ENCODE measurements around the gene TIAM1. TPM values are rescaled to one million over a fixed set of nuclear protein-coding genes. Genes with fewer than 3 reads are reported as not detected.

TIAM1 gene
- polyA plus RNA-seq, 2 of the 4 experiments (the other 2 are of a cell fraction): 0.23 to 0.40 TPM

GRCh38 chr21:31119199-31119598 lies 224.9 kb downstream of the TIAM1 start (continued):
- no peak for TF ChIP-seq HMGXB4 (CRISPR knock-in tag; IDR thresholded peaks at IDR 0.05; ENCODE audit: borderline replicate concordance)
- TF ChIP-seq KDM1A (IDR thresholded peaks at IDR 0.05; ENCODE audit: low read depth): no peak

DNA sequence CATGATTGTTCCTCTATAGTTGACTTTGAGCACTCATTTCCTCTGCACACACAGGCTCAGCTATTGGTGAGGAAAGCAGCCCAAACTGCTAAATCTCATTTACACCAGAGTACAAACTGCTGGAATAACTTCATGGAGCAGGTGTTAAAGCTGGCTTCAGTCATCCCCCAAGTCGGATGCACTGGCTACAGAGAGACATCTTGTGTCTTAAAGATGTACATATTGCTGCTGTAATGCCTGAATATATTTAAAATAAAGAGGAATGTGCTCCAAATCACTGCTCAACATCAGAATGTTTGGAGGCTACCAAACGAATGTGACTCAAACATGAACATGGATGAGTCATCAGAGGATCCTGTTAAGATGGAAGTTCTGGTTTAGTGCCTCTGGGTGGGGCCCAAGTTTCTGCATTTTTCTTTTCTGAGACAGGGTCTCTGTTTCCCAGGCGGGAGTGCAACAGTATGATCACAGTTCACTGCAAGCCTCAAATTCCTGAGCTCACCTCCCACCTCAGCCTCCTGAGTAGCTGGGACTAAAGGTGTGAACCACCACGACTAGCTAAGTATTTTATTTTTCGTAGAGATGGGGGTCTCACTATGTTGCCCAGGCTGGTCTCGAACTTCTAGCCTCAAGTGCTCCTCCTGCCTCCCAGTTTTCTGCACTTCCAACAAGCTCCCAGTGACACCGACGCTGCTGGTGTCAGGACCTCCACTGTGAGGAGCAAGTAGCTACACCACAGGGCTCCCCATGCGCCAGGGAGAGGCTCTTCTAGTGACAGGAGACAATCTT lies 226.7 kb downstream of the TIAM1 start:
- peak in 1 of 2 experiments; percentile 9 for DNase-seq (ENCODE audit: low read depth in 1 of 2, low spot score in 1 of 2)
- POLR2A ChIA-PET: no interaction called here
- Histone ChIP-seq H3K27ac (no peak overlapping the region), H3K4me3 (no peak overlapping the region), H3K4me1 (no peaks in the 10 kb centered on the region), H3K9me3 (no peaks in the 10 kb centered on the region), H3K4me2 (no peak overlapping the region)
- no peak for FAIRE-seq
- no peak for ATAC-seq
- CTCF ChIA-PET: interaction anchor here (0.8 to 3.5 kb wide), 4 partner anchors 8 to 64 kb away, joined by 3 to 12 read pairs (median 4); no protein-coding TSS in a partner anchor
- WGBS (ENCODE audit: missing lambda C conversion rate): 7% methylated on average over 6 of the region's 9 CpGs
- TF ChIP-seq RNF2 (IDR thresholded peaks at IDR 0.05; ENCODE audit: borderline replicate concordance, low read depth) (no peak), FOSL2 (IDR thresholded peaks at IDR 0.05) (no peak), FOSL2 (CRISPR knock-in tag; IDR thresholded peaks at IDR 0.05) (peak; percentile 54)

GRCh38 chr21:31115249-31115648 lies 228.8 kb downstream of the TIAM1 start:
- no peak overlapping the region for H3K4me2 ChIP-seq

GRCh38 chr21:31111093-31111492 lies 233.0 kb downstream of the TIAM1 start:
- H3K27ac ChIP-seq: no peak overlapping the region
- H3K4me3 ChIP-seq: no peak overlapping the region
- no peak overlapping the region for H3K4me2 ChIP-seq
- FAIRE-seq (no peak), DNase-seq (ENCODE audit: low read depth in 1 of 2, low spot score in 1 of 2) (no peak), ATAC-seq (no peak)
- ChIA-PET POLR2A (no interaction called here), CTCF (interaction anchor here (0.8 to 2.5 kb wide), 5 partner anchors 12 to 70 kb away, joined by 3 to 10 read pairs (median 3); no protein-coding TSS in a partner anchor)
- H3K9me3 ChIP-seq: no peaks in the 10 kb centered on the region
- H3K4me1 ChIP-seq: no peaks in the 10 kb centered on the region
- WGBS (ENCODE audit: missing lambda C conversion rate): 4% methylated on average over 4 of the region's 6 CpGs
- TF ChIP-seq, protein P1, sequence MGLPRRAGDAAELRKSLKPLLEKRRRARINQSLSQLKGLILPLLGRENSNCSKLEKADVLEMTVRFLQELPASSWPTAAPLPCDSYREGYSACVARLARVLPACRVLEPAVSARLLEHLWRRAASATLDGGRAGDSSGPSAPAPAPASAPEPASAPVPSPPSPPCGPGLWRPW (IDR thresholded peaks at IDR 0.05): no peak
- TF ChIP-seq ZFP36 (IDR thresholded peaks at IDR 0.05; ENCODE audit: borderline replicate concordance, partially characterized antibody): no peak
- TF ChIP-seq GATA3 (IDR thresholded peaks at IDR 0.05; ENCODE audit: borderline replicate concordance): no peak
- TF ChIP-seq, protein P2, sequence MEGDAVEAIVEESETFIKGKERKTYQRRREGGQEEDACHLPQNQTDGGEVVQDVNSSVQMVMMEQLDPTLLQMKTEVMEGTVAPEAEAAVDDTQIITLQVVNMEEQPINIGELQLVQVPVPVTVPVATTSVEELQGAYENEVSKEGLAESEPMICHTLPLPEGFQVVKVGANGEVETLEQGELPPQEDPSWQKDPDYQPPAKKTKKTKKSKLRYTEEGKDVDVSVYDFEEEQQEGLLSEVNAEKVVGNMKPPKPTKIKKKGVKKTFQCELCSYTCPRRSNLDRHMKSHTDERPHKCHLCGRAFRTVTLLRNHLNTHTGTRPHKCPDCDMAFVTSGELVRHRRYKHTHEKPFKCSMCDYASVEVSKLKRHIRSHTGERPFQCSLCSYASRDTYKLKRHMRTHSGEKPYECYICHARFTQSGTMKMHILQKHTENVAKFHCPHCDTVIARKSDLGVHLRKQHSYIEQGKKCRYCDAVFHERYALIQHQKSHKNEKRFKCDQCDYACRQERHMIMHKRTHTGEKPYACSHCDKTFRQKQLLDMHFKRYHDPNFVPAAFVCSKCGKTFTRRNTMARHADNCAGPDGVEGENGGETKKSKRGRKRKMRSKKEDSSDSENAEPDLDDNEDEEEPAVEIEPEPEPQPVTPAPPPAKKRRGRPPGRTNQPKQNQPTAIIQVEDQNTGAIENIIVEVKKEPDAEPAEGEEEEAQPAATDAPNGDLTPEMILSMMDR (IDR thresholded peaks at IDR 0.05): no peak
- no peak for TF ChIP-seq ZNF302 (CRISPR knock-in tag; IDR thresholded peaks at IDR 0.05)
- TF ChIP-seq E2F6 (IDR thresholded peaks at IDR 0.05; ENCODE audit: borderline replicate concordance, low read depth): no peak
- TF ChIP-seq KDM1A (IDR thresholded peaks at IDR 0.05; ENCODE audit: low read depth): no peak
- TF ChIP-seq ZC3H11A (IDR thresholded peaks at IDR 0.05): no peak
- TF ChIP-seq FOSB (CRISPR knock-in tag; IDR thresholded peaks at IDR 0.05): no peak
- TF ChIP-seq ESRRA (IDR thresholded peaks at IDR 0.05; ENCODE audit: borderline replicate concordance, low read length): no peak
- no peak for TF ChIP-seq SMC3 (IDR thresholded peaks at IDR 0.05)
- no peak for TF ChIP-seq CBX8 (IDR thresholded peaks at IDR 0.05)

More at GRCh38 chr21:31115249-31115648, 228.8 kb downstream of the TIAM1 start:
- FAIRE-seq (no peak), ATAC-seq (no peak), DNase-seq (ENCODE audit: low read depth in 1 of 2, low spot score in 1 of 2) (no peak)
- no peak overlapping the region for H3K4me3 ChIP-seq
- CTCF ChIA-PET: no interaction called here
- no peak overlapping the region for H3K27ac ChIP-seq
- no peak for TF ChIP-seq HOXB5 (CRISPR knock-in tag; IDR thresholded peaks at IDR 0.05)
- TF ChIP-seq FOSL2 (IDR thresholded peaks at IDR 0.05): no peak
- no peak for TF ChIP-seq FOSL2 (CRISPR knock-in tag; IDR thresholded peaks at IDR 0.05)
- TF ChIP-seq KDM1A (IDR thresholded peaks at IDR 0.05; ENCODE audit: low read depth): no peak
- H3K9me3 ChIP-seq: no peaks in the 10 kb centered on the region
- H3K4me1 ChIP-seq: no peaks in the 10 kb centered on the region
- POLR2A ChIA-PET: no interaction called here
- WGBS (ENCODE audit: missing lambda C conversion rate): 64% methylated on average over 9 of the region's 9 CpGs
